WTC11 (cell line): Measurements from ENCODE around the gene HIPK2.

ENCODE experiments used
- ELF4 ChIP-seq: sonication (generic); formaldehyde crosslinking; IDR thresholded peaks from 2 replicates; pipeline ENCODE4 v1.8.1; 2022; ENCODE audit warnings: low read depth, mild to moderate bottlenecking, moderate library complexity, missing genetic modification reagents
- KAT7 ChIP-seq: sonication (generic); formaldehyde crosslinking; IDR thresholded peaks from 2 replicates; pipeline ENCODE4 v1.8.1; 2023; ENCODE audit warnings: missing genetic modification reagents, mild to moderate bottlenecking, borderline replicate concordance
- MAX ChIP-seq: sonication (generic); formaldehyde crosslinking; IDR thresholded peaks from 2 replicates; pipeline ENCODE4 v1.8.0; 2022; ENCODE audit warnings: mild to moderate bottlenecking, missing genetic modification reagents
- MXD4 ChIP-seq: fragments of 250-450 bp; sonication (Bioruptor Pico); IDR thresholded peaks from 2 replicates; pipeline ENCODE4 v1.8.0; 2021; ENCODE audit warnings: mild to moderate bottlenecking, moderate library complexity, borderline replicate concordance
- NR2C2 ChIP-seq: sonication (generic); formaldehyde crosslinking; IDR thresholded peaks from 2 replicates; pipeline ENCODE4 v1.8.0; 2022; ENCODE audit warnings: mild to moderate bottlenecking, missing genetic modification reagents
- NR3C1 ChIP-seq: sonication (generic); formaldehyde crosslinking; conservative IDR thresholded peaks from 2 replicates; pipeline ENCODE4 v1.8.1; 2023; ENCODE audit warnings: low read depth, mild to moderate bottlenecking, missing genetic modification reagents
- PREB ChIP-seq: sonication (generic); formaldehyde crosslinking; IDR thresholded peaks from 2 replicates; pipeline ENCODE4 v1.8.1; 2022; ENCODE audit warnings: mild to moderate bottlenecking, missing genetic modification reagents, moderate library complexity, borderline replicate concordance
- ZNF121 ChIP-seq: sonication (generic); formaldehyde crosslinking; IDR thresholded peaks from 2 replicates; pipeline ENCODE4 v1.8.0; 2023; ENCODE audit warnings: missing genetic modification reagents
- TF ChIP-seq, protein P1 (sequence below): sonication (generic); formaldehyde crosslinking; IDR thresholded peaks from 2 replicates; pipeline ENCODE4 v1.8.0; 2022; ENCODE audit warnings: missing genetic modification reagents
- TF ChIP-seq, protein P2 (sequence below): fragments of 200-600 bp; IDR thresholded peaks from 2 replicates; pipeline ENCODE4 v1.8.0; 2022; ENCODE audit warnings: antibody characterized with exemption
- TF ChIP-seq, protein P3 (sequence below): sonication (generic); formaldehyde crosslinking; conservative IDR thresholded peaks from 2 replicates; pipeline ENCODE4 v1.8.1; 2022; ENCODE audit warnings: mild to moderate bottlenecking, missing genetic modification reagents
- TF ChIP-seq, protein P4 (sequence below): sonication (generic); formaldehyde crosslinking; IDR thresholded peaks from 2 replicates; pipeline ENCODE4 v1.8.1; 2023; ENCODE audit warnings: mild to moderate bottlenecking, missing genetic modification reagents, moderate library complexity

- no peak for TF ChIP-seq NR3C1 (CRISPR knock-in tag)
- TF ChIP-seq NR2C2 (CRISPR knock-in tag): no peak
- TF ChIP-seq, protein P1, sequence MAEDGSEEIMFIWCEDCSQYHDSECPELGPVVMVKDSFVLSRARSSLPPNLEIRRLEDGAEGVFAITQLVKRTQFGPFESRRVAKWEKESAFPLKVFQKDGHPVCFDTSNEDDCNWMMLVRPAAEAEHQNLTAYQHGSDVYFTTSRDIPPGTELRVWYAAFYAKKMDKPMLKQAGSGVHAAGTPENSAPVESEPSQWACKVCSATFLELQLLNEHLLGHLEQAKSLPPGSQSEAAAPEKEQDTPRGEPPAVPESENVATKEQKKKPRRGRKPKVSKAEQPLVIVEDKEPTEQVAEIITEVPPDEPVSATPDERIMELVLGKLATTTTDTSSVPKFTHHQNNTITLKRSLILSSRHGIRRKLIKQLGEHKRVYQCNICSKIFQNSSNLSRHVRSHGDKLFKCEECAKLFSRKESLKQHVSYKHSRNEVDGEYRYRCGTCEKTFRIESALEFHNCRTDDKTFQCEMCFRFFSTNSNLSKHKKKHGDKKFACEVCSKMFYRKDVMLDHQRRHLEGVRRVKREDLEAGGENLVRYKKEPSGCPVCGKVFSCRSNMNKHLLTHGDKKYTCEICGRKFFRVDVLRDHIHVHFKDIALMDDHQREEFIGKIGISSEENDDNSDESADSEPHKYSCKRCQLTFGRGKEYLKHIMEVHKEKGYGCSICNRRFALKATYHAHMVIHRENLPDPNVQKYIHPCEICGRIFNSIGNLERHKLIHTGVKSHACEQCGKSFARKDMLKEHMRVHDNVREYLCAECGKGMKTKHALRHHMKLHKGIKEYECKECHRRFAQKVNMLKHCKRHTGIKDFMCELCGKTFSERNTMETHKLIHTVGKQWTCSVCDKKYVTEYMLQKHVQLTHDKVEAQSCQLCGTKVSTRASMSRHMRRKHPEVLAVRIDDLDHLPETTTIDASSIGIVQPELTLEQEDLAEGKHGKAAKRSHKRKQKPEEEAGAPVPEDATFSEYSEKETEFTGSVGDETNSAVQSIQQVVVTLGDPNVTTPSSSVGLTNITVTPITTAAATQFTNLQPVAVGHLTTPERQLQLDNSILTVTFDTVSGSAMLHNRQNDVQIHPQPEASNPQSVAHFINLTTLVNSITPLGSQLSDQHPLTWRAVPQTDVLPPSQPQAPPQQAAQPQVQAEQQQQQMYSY (CRISPR knock-in tag): no peak
- TF ChIP-seq, protein P2, sequence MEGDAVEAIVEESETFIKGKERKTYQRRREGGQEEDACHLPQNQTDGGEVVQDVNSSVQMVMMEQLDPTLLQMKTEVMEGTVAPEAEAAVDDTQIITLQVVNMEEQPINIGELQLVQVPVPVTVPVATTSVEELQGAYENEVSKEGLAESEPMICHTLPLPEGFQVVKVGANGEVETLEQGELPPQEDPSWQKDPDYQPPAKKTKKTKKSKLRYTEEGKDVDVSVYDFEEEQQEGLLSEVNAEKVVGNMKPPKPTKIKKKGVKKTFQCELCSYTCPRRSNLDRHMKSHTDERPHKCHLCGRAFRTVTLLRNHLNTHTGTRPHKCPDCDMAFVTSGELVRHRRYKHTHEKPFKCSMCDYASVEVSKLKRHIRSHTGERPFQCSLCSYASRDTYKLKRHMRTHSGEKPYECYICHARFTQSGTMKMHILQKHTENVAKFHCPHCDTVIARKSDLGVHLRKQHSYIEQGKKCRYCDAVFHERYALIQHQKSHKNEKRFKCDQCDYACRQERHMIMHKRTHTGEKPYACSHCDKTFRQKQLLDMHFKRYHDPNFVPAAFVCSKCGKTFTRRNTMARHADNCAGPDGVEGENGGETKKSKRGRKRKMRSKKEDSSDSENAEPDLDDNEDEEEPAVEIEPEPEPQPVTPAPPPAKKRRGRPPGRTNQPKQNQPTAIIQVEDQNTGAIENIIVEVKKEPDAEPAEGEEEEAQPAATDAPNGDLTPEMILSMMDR: no peak
- TF ChIP-seq, protein P3, sequence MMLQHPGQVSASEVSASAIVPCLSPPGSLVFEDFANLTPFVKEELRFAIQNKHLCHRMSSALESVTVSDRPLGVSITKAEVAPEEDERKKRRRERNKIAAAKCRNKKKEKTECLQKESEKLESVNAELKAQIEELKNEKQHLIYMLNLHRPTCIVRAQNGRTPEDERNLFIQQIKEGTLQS: no peak
- TF ChIP-seq MXD4: no peak
- no peak for TF ChIP-seq MAX (CRISPR knock-in tag)
- no peak for TF ChIP-seq ELF4 (CRISPR knock-in tag)
- TF ChIP-seq, protein P4, sequence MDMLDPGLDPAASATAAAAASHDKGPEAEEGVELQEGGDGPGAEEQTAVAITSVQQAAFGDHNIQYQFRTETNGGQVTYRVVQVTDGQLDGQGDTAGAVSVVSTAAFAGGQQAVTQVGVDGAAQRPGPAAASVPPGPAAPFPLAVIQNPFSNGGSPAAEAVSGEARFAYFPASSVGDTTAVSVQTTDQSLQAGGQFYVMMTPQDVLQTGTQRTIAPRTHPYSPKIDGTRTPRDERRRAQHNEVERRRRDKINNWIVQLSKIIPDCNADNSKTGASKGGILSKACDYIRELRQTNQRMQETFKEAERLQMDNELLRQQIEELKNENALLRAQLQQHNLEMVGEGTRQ (CRISPR knock-in tag): no peak
- TF ChIP-seq KAT7 (CRISPR knock-in tag): no peak
- no peak for TF ChIP-seq ZNF121 (CRISPR knock-in tag)
- TF ChIP-seq PREB (CRISPR knock-in tag): no peak
These were observed 163.8 kb downstream of the HIPK2 start for GRCh38 chr7:139613971-139614411.
